ENCODE data around the gene VAV2.
"Not testable (repeated sequence)": the region's sequence is repeated elsewhere in the genome, so short reads cannot be mapped to it uniquely, and the experiment has no call there.

The VAV2 gene

GRCh38 chr9:133901184-133901835 lies 90.8 kb downstream of the VAV2 start:
- no peaks in the 10 kb centered on the region for H3K36me3 ChIP-seq (ENCODE audit: low read depth)
- no peak for TF ChIP-seq CTCF (IDR thresholded peaks at IDR 0.05; ENCODE audit: poor library complexity, severe bottlenecking)
- no peak overlapping the region for H3K4me3 ChIP-seq (ENCODE audit: severe bottlenecking)
- no peak for ATAC-seq (ENCODE audit: low read depth)
- H3K27me3 ChIP-seq (ENCODE audit: insufficient read depth, poor library complexity, severe bottlenecking) = no peaks in the 10 kb centered on the region
- no peaks in the 10 kb centered on the region for H3K4me1 ChIP-seq (ENCODE audit: insufficient read depth, poor library complexity, severe bottlenecking)
- no peak for DNase-seq (ENCODE audit: low spot score)
- H3K9me3 ChIP-seq (ENCODE audit: severe bottlenecking) = no peaks in the 10 kb centered on the region
- no peak overlapping the region for H3K27ac ChIP-seq (ENCODE audit: poor library complexity, severe bottlenecking)

GRCh38 chr9:133897675-133898074 lies 94.4 kb downstream of the VAV2 start:
- no peak for TF ChIP-seq CTCF (IDR thresholded peaks at IDR 0.05; ENCODE audit: poor library complexity, severe bottlenecking)
- DNase-seq (ENCODE audit: low spot score) (no peak), ATAC-seq (ENCODE audit: low read depth) (no peak)
- Histone ChIP-seq H3K27me3 (ENCODE audit: insufficient read depth, poor library complexity, severe bottlenecking) (no peaks in the 10 kb centered on the region), H3K4me3 (ENCODE audit: severe bottlenecking) (no peak overlapping the region), H3K36me3 (ENCODE audit: low read depth) (no peaks in the 10 kb centered on the region), H3K9me3 (ENCODE audit: severe bottlenecking) (no peaks in the 10 kb centered on the region), H3K4me1 (ENCODE audit: insufficient read depth, poor library complexity, severe bottlenecking) (no peaks in the 10 kb centered on the region), H3K27ac (ENCODE audit: poor library complexity, severe bottlenecking) (no peak overlapping the region)

- DNase-seq (ENCODE audit: low spot score); H3K4me1 ChIP-seq (ENCODE audit: insufficient read depth, poor library complexity, severe bottlenecking); H3K27ac ChIP-seq (ENCODE audit: poor library complexity, severe bottlenecking); H3K36me3 ChIP-seq (ENCODE audit: low read depth); H3K9me3 ChIP-seq (ENCODE audit: severe bottlenecking); H3K4me3 ChIP-seq (ENCODE audit: severe bottlenecking); ATAC-seq (ENCODE audit: low read depth); H3K27me3 ChIP-seq (ENCODE audit: insufficient read depth, poor library complexity, severe bottlenecking): not testable (repeated sequence)
Observed at GRCh38 chr9:133896007-133896406, 96.1 kb downstream of the VAV2 start.

- Histone ChIP-seq H3K36me3 (ENCODE audit: low read depth) (no peaks in the 10 kb centered on the region), H3K27ac (ENCODE audit: poor library complexity, severe bottlenecking) (no peak overlapping the region), H3K4me1 (ENCODE audit: insufficient read depth, poor library complexity, severe bottlenecking) (peaks cover 5% of the 10 kb centered on the region), H3K27me3 (ENCODE audit: insufficient read depth, poor library complexity, severe bottlenecking) (no peaks in the 10 kb centered on the region), H3K4me3 (ENCODE audit: severe bottlenecking) (no peak overlapping the region), H3K9me3 (ENCODE audit: severe bottlenecking) (no peaks in the 10 kb centered on the region)
- no peak for DNase-seq (ENCODE audit: low spot score)
- no peak for ATAC-seq (ENCODE audit: low read depth)
- no peak for TF ChIP-seq CTCF (IDR thresholded peaks at IDR 0.05; ENCODE audit: poor library complexity, severe bottlenecking)
Observed at GRCh38 chr9:133895335-133895734, 96.8 kb downstream of the VAV2 start.

GRCh38 chr9:133894377-133895321 lies 97.5 kb downstream of the VAV2 start:
- peaks cover 12% of the 10 kb centered on the region for H3K4me1 ChIP-seq (ENCODE audit: insufficient read depth, poor library complexity, severe bottlenecking)
- no peaks in the 10 kb centered on the region for H3K27me3 ChIP-seq (ENCODE audit: insufficient read depth, poor library complexity, severe bottlenecking)
- TF ChIP-seq CTCF (IDR thresholded peaks at IDR 0.05; ENCODE audit: poor library complexity, severe bottlenecking) = no peak
- H3K4me3 ChIP-seq (ENCODE audit: severe bottlenecking) = no peak overlapping the region
- DNase-seq (ENCODE audit: low spot score) = no peak
- no peak for ATAC-seq (ENCODE audit: low read depth)
- no peaks in the 10 kb centered on the region for H3K36me3 ChIP-seq (ENCODE audit: low read depth)
- no peaks in the 10 kb centered on the region for H3K9me3 ChIP-seq (ENCODE audit: severe bottlenecking)
- H3K27ac ChIP-seq (ENCODE audit: poor library complexity, severe bottlenecking) = no peak overlapping the region
